Raji (cell line): ENCODE measurements around the gene TCAP.

ENCODE experiments used
- POLR2A ChIP-seq: IDR thresholded peaks from 2 replicates; pipeline ENCODE4 v1.6.1; 2011; ENCODE audit warnings: low read depth, low read length, control low read depth; ENCODE audit not compliant: insufficient read depth

The TCAP gene

DNA sequence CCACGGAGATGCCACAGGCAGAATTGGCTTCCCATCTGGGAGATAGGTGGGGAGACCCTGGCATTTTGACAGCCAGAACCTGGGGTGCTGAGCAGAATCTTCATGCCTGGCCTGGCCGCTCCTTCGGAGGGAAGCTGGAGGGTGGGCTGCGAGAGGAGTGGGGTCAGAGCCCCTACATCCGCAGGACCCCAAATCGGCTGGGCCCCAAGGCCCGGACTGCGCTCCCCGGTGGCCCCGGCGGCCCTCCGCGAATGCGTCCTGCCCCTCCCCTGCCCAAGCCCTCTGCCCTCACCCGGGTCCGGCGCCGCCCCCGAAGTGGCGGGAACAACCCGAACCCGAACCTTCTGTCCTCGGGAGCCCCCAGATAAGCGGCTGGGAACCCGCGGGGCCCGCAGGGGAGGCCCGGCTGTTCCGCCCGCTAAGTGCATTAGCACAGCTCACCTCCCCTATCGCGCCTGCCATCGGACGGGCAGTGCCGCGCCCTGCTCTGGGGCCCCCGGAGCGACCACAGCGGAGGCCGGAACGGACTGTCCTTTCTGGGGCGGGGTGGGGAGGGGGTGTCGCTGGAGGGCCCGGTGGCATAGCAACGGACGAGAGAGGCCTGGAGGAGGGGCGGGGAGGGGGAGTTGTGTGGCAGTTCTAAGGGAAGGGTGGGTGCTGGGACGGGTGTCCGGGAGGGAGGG, 2.3 kb downstream of the TCAP start:
- no peak for TF ChIP-seq POLR2A

DNA sequence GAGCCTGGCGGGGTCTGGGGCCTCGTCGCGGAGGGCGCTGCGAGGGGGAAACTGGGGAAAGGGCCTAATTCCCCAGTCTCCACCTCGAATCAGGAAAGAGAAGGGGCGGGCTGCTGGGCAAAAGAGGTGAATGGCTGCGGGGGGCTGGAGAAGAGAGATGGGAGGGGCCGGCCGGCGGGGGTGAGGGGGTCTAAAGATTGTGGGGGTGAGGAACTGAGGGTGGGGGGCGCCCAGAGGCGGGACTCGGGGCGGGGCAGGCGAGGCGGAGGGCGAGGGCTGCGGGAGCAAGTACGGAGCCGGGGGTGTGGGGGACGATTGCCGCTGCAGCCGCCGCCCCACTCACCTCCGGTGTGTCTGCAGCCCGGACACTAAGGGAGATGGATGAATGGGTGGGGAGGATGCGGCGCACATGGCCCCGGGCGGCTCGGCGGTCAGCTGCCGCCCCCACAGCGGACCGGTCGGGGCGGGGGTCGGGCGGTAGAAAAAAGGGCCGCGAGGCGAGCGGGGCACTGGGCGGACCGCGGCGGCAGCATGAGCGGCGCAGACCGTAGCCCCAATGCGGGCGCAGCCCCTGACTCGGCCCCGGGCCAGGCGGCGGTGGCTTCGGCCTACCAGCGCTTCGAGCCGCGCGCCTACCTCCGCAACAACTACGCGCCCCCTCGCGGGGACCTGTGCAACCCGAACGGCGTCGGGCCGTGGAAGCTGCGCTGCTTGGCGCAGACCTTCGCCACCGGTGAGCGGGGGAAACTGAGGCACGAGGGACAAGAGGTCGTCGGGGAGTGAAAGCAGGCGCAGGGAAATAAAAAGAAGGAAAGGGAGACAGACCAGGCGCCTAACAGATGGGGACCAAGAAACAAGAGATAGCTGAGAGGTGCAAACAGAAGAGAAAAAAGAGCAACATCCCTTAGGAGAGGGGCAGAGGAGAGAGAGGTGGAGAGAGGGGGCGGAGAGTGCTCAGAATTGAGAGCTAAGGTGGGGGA, 3.1 kb downstream of the TCAP start, which contains the start of gene PNMT:
Gene PNMT (plus strand): TSS at position 509 of the 980 bp plus-strand sequence. CDS start 23 bp downstream, at position 532.
- no peak for TF ChIP-seq POLR2A

DNA sequence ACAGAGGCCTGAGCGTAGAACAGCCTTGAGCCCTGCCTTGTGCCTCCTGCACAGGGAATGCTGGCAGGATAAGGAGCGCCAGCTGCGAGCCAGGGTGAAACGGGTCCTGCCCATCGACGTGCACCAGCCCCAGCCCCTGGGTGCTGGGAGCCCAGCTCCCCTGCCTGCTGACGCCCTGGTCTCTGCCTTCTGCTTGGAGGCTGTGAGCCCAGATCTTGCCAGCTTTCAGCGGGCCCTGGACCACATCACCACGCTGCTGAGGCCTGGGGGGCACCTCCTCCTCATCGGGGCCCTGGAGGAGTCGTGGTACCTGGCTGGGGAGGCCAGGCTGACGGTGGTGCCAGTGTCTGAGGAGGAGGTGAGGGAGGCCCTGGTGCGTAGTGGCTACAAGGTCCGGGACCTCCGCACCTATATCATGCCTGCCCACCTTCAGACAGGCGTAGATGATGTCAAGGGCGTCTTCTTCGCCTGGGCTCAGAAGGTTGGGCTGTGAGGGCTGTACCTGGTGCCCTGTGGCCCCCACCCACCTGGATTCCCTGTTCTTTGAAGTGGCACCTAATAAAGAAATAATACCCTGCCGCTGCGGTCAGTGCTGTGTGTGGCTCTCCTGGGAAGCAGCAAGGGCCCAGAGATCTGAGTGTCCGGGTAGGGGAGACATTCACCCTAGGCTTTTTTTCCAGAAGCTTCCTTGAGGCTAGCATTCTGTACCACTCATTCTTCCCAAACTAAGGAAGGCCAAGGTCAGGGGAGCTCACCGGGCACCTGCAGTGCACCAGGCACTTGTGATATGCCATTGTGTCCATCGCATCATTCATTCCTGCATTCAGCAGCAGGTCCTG, 5.0 kb downstream of the TCAP start:
- no peak for TF ChIP-seq POLR2A

DNA sequence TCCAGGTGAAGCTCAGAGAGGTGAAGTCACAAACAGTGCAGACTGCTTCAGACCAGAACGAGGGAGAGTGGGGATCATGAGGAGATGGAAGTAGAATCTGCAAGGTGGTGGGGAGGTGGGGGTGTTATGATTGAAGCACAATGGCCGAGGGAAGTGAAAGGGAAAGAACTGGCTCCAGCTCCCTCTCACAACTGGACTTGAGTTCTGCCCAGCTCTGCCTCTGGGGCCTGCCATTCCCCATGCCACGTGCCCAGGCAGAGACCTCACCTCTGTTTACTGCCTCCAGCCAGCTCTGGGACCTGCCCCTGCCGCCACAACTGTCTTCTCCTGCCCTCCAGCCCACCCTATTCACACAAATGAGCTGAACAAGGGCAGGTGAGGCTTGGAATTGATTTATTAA, 5.6 kb downstream of the TCAP start:
- TF ChIP-seq POLR2A: no peak

DNA sequence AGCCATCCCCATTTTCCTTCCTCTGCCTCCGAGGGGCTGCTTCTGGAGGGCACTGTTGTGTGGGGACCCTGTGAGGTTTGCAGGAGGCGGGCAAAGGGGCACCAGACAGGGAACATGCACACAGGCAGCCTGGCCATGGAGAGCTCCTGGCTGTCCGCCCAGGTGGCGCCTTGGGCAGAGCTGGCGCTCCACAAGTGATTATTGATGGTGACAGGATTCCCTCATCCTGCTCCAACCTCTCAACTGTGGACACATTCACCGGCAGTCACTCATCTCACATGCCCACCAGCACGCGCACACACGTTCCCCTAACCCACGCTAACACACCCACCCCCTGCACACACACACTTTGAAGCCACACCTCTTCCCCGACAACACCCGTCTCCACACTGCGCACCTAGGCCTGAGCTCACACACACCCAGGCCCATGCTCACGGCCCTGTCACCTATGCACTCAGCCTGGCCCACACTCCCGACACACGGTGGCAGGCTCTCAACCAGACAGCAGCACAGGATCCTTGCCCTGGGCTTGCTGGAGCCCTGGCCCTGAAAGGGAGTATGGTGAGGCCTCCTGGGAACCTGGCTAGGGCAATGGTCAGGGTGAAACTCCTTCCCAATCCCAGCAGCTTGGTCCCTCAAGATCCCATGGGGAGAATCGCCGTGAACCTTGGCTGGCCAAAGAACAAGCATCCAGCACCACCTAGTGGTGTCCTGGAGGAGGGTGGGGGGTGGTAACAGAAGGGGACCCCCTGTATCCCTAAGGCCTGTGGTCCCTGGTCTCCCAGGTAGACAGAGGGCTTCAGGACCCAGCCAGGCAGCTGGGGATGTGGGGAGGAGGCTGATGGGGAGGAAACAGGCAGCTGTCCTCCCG, 6.7 kb downstream of the TCAP start:
- TF ChIP-seq POLR2A: no peak

DNA sequence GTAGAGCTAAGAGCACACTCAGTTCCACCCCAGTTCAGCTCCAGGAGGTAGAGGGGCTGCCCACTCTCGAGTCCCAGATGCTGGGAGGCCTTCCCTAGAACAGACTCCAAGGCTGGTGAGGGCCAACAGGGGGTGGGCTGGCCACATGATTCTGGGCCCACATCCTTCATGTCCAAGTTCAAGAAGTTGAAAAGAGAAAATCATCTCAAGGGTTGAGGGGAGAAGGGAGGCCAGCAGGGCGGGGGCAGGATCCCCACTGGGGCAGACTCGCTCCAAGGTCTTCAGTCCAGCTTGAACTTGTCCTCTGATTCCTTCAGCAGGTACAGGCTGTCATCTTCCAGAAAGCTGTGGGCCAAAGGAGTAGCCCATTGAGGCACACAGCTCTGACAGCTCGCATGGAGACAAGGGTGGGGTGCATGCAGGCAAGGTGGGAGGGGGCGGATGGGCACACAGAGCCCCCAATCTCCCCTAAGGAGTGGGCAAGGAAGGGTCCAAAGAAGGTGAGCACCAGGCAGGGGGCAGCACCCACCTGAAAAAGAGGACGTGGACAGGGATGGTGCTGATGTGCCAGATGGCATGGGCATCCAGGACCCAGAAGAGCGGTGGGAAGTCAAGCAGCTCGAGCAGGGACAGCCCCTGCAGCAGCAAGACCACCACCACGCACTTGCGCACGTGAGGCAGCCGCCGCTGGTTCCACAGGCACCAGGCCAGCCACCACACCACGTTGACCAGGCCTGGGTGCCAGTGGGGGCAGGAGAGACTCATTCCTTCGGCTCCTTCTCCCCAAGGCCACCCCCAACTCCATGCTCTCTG, 7.6 kb downstream of the TCAP start:
- TF ChIP-seq POLR2A: no peak

DNA sequence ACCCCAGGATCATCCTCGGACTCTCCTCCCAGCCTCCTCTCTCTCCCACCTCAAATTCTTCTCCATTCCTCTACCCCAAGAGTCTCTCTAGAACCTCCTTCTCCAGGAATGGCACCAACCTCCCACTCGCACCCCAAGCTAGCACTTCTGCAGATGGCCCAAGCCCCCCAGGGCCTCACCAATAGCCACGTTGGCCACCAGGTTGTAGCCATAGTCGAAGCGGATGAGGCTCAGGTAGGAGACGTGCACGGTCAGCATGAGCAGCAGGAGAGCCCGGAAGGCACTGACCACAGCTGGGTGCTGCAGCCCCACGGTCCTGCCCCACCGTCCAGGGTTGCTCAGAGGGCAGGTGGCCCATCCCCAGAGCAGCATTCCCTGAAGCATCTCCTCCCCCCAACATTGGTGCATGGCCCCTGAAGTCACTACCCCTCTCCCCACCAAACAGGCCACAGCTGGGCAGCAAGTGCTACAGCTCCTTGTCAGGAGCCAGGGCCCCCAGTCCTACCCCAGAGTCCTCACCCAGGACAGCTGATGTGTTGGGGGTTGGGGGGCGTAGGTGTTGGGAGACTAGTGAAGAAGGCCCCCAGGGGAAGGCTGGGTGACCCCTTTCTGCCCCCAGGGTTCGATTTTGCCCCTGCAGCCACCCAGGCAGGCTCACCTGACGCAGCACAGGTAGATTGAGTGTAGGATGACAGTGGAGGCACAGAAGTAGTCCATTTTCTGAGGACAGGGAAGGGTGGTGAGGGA, 8.4 kb downstream of the TCAP start:
- TF ChIP-seq POLR2A: no peak

DNA sequence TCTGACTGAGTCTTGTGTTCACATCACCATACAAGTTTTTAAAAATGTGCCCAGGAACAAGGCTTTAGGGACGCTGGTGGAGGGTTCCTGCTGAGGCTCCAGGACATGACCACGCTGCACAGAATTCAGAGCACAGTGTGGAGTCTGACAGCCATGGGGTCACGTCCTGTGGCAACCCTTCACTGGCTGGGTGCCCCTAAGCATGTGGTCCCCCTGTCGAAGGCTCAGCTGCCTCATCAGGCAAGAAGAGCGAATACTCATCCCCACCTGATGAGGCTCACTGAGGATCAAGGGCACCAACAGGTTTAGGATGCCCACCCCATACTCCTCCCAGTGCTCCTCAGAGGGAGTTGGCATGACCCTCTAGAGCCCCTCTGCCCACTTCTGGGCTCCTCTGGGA, 9.0 kb downstream of the TCAP start:
- no peak for TF ChIP-seq POLR2A

DNA sequence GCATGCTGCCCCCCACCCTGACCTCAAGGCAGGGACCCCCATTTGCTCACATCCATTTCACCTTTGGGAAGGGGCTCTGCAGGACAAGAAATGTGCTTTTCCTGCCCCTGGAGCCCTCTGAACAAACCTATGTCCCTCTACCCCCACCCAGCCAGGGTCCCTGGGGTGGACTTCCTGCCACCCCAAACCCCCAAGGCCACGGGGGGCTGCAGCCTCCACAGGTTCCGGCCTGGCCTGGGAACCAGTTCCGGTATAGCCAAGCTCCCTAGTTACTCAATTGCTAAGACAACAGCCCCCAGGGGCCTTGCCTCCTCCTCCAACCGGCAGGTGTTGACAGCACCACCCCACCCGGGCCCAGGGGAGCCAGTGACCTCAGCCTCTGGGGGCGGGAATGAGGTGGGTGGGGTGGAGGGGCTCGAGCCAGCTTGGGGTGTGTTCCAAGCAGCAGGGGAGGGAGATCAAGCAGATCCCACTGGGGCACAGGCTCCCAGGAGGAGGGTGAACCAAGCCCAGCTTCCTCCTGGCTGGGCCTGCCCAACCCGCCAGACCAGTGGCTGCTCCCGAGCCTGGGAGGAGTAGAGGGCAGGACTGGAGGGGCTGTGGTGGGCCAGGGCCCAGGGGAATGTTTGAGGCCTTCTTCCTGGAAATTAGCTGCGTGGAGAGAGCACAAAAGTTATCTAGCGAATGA, 9.7 kb downstream of the TCAP start:
- no peak for TF ChIP-seq POLR2A

DNA sequence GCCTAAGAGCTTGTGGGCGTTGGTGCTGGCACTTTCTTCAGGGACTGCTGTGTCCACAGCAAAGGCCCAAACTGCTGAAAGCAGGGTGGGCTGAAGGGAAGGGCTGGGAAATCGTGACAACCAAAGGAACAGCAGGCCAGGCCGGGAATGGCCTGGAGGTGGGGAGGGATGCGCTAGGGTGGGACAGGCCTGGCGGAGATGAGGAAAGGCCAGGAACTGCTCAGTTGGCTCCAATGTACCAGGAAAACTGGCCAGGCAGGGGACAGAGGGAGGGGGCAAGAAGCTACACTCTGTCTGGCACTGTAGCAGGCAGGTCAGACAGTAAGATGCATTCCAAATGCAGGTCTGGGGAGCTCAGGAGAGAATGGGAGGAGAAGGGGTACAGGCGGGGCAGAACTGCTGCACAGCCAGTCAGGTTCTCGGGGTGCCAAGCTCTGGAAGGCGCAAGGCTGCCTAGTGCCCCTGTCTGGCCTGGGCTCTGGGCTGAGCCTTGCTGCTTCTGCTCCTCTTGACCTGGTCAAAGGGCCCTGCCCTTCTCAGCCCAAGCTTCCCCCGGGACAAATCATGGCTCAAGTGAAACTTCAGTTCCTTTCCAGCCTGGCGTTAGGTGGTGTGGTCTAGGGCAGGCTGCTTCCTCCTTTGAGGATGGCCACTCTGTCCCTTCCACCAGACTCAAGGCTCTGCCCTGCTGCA, 10.4 kb downstream of the TCAP start:
- TF ChIP-seq POLR2A: no peak

DNA sequence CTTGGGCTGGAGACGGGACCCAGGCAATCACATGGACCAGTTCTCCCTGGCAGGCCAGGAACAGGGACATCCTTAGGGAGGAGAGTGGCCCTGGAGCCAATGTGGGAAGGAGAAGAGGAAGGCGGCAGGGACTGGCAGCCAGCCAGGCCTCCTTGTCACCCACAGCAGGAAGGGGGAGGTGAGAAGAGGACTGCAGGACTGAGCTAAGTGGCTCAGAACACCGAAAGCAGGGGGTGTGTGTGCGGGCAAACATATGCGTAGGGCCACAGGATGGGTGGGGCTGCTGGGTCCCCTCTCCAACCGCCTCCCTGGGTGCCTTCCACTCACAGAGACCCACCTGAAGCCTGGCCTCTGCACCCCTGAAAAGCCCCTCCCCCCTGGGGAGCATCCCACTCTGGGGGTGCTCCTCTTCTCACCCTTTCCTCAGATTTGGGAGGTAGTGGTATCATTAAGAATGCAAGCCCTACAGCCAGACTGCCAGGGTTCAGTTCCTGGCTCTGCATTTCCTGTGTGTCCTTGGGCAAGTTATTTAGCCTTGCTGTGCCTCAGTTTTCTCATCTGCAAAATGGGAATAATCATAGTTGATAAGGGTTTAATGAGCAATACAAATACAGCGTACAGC, 11.2 kb downstream of the TCAP start:
- no peak for TF ChIP-seq POLR2A
